Measurements from ENCODE around the gene MATCAP1. TPM values are rescaled to one million over a fixed set of nuclear protein-coding genes. Genes with fewer than 3 reads are reported as not detected.
A peak's percentile ranks its signal among the peaks of the same experiment; 100 is the strongest.

The MATCAP1 gene
- total RNA-seq, 3 donors from 2014 or later (not counting 1 experiment from before 2014, with no cell fraction given), result 7.2 to 12.6 (median 10.9) TPM

DNA sequence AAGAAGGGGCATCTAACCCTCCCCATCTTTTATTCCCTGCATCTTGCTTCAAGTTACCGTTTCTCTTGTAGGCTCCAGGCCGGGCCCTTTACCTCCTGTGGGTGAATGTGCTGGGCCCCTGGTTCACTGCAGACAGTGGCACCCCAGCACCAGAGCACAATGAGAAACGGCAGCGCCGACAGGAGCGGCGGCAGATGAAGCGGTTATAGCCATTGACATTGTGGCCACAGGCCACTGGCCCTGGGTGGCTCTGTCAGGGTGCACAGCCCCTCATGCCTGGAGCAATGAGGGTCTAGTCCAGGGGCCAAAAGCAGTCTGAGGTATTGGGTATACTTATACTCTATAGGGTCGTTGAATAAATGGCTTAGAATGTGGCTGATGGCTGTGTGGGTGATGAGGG is 45.1 kb upstream of the MATCAP1 start:
- Histone ChIP-seq H3K4me1 (ENCODE audit: control insufficient read depth, insufficient read depth, low read length) (peaks cover 26% of the 10 kb centered on the region), H3K9me3 (ENCODE audit: control insufficient read depth, insufficient read depth, low read length) (no peaks in the 10 kb centered on the region), H3K4me3 (ENCODE audit: low read length) (no peak overlapping the region), H3K27me3 (ENCODE audit: control insufficient read depth, insufficient read depth, low read length) (no peaks in the 10 kb centered on the region), H3K36me3 (ENCODE audit: control insufficient read depth, insufficient read depth, low read length) (peaks cover 36% of the 10 kb centered on the region), H3K27ac (ENCODE audit: low read length) (no peak overlapping the region)
- DNase-seq (no peak), ATAC-seq (no peak)
- no peaks in the 10 kb centered on the region for H3K27me3 Mint-ChIP-seq (ENCODE audit: low read depth in 2 of 2)
- H3K4me1 Mint-ChIP-seq, result peaks cover 28 to 29% of the 10 kb centered on the region in 2 donors
- peak overlapping the region; percentile 63 for H3K4me3 Mint-ChIP-seq
- 93% methylated on average over 9 of the region's 9 CpGs for WGBS (ENCODE audit: insufficient coverage)
- peak overlapping the region; percentile 24 to 99 for H3K27ac Mint-ChIP-seq
- no peaks in the 10 kb centered on the region for H3K9me3 Mint-ChIP-seq
- H3K36me3 Mint-ChIP-seq, result no peaks in the 10 kb centered on the region
- intact Hi-C loops (cut with micrococcal nuclease), result no loop called here
- TF ChIP-seq, protein P1, sequence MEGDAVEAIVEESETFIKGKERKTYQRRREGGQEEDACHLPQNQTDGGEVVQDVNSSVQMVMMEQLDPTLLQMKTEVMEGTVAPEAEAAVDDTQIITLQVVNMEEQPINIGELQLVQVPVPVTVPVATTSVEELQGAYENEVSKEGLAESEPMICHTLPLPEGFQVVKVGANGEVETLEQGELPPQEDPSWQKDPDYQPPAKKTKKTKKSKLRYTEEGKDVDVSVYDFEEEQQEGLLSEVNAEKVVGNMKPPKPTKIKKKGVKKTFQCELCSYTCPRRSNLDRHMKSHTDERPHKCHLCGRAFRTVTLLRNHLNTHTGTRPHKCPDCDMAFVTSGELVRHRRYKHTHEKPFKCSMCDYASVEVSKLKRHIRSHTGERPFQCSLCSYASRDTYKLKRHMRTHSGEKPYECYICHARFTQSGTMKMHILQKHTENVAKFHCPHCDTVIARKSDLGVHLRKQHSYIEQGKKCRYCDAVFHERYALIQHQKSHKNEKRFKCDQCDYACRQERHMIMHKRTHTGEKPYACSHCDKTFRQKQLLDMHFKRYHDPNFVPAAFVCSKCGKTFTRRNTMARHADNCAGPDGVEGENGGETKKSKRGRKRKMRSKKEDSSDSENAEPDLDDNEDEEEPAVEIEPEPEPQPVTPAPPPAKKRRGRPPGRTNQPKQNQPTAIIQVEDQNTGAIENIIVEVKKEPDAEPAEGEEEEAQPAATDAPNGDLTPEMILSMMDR (IDR thresholded peaks at IDR 0.05), result no peak

DNA sequence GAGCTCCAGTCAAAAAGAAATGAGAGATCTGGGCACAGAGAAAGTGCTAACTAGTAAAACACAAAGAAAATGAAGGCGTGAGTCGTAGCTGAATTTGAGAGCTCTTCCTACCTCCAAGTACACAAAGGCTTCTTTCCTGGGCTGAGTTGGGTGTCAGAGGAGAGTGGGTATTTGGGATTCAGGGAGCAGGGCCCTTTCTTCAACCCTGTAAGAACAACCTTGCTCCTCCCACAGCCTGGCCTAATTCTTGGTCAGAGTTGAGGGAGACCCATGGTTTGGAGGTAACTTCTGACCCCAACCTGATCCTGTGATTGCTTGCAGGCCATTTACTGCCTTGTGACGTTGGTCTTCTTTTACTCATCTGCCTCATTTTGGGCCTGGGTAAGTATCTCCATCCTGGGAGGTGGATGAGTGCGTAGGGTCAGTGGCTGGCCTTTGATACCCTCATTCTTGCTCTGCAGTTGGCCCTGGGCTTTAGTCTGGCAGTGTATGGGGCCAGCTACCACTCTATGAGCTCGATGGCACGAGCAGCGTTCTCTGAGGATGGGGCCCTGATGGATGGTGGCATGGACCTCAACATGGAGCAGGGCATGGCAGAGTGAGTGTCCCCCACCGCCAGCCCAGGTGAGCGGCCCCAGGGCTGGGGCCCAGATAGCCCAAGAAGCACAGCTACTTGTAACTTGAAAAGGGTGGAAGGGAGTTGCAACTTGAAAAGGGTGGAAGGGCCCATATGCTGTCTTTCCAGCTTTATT is 44.4 kb upstream of the MATCAP1 start:
- Histone ChIP-seq H3K27me3 (ENCODE audit: control insufficient read depth, insufficient read depth, low read length) (no peaks in the 10 kb centered on the region), H3K9me3 (ENCODE audit: control insufficient read depth, insufficient read depth, low read length) (no peaks in the 10 kb centered on the region), H3K4me1 (ENCODE audit: control insufficient read depth, insufficient read depth, low read length) (peaks cover 26% of the 10 kb centered on the region), H3K27ac (ENCODE audit: low read length) (no peak overlapping the region), H3K36me3 (ENCODE audit: control insufficient read depth, insufficient read depth, low read length) (peaks cover 31% of the 10 kb centered on the region), H3K4me3 (ENCODE audit: low read length) (no peak overlapping the region)
- peak overlapping the region; percentile 96 to 99 for H3K27ac Mint-ChIP-seq
- H3K27me3 Mint-ChIP-seq (ENCODE audit: low read depth in 2 of 2), result no peaks in the 10 kb centered on the region
- no peaks in the 10 kb centered on the region for H3K36me3 Mint-ChIP-seq
- peak overlapping the region; percentile 100 for H3K4me3 Mint-ChIP-seq
- H3K9me3 Mint-ChIP-seq, result no peaks in the 10 kb centered on the region
- TF ChIP-seq, protein P1 (IDR thresholded peaks at IDR 0.05), result no peak
- WGBS (ENCODE audit: insufficient coverage), result 92% methylated on average over 9 of the region's 9 CpGs
- peaks cover 28 to 29% of the 10 kb centered on the region in 2 donors for H3K4me1 Mint-ChIP-seq
- ATAC-seq, result no peak
- intact Hi-C loops (cut with micrococcal nuclease), result no loop called here
- DNase-seq, result no peak

DNA sequence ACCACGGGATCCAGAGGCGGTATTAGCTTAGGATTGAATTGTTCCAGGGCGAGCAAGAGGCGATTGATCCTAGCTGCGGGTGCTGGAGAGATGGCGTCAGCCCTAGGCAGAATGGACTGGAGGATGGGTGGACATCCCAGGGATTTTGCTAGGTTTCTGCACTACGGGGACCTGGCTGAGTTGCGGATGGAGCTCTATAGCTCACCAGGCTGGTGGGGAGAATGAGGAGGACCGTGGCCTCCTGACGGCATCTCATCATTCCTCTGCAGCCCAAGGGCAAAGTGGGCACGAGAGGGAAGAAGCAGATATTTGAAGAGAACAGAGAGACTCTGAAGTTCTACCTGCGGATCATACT is 43.8 kb upstream of the MATCAP1 start:
- peaks cover 31% of the 10 kb centered on the region for H3K36me3 ChIP-seq (ENCODE audit: control insufficient read depth, insufficient read depth, low read length)
- H3K4me3 ChIP-seq (ENCODE audit: low read length), result peak overlapping the region; percentile 100
- no peaks in the 10 kb centered on the region for H3K9me3 ChIP-seq (ENCODE audit: control insufficient read depth, insufficient read depth, low read length)
- Mint-ChIP-seq H3K27me3 (ENCODE audit: low read depth in 2 of 2) (no peaks in the 10 kb centered on the region), H3K27ac (peak overlapping the region; percentile 96 to 99), H3K4me1 (peaks cover 28 to 29% of the 10 kb centered on the region in 2 donors), H3K4me3 (peak overlapping the region; percentile 100), H3K9me3 (no peaks in the 10 kb centered on the region), H3K36me3 (no peaks in the 10 kb centered on the region)
- DNase-seq, result no peak
- TF ChIP-seq, protein P1 (IDR thresholded peaks at IDR 0.05), result no peak
- no peak for ATAC-seq
- H3K27me3 ChIP-seq (ENCODE audit: control insufficient read depth, insufficient read depth, low read length), result no peaks in the 10 kb centered on the region
- peaks cover 26% of the 10 kb centered on the region for H3K4me1 ChIP-seq (ENCODE audit: control insufficient read depth, insufficient read depth, low read length)
- H3K27ac ChIP-seq (ENCODE audit: low read length), result peak overlapping the region; percentile 80
- intact Hi-C loops (cut with micrococcal nuclease), result loop anchor here (1.0 to 2.0 kb wide), 3 partner anchors 20 to 43 kb away; partner anchors contain the start of genes E2F4 and FHOD1
- 15% methylated on average over 12 of the region's 12 CpGs for WGBS (ENCODE audit: insufficient coverage)

Measured in natural killer cell (primary cell).